ENCODE results near the gene CDK16. TPM values are rescaled to one million over a fixed set of nuclear protein-coding genes. Genes with fewer than 3 reads are reported as not detected.

Gene CDK16
- total RNA-seq, 2 experiments from 2014 or later = 49.9 to 51.3 TPM

DNA sequence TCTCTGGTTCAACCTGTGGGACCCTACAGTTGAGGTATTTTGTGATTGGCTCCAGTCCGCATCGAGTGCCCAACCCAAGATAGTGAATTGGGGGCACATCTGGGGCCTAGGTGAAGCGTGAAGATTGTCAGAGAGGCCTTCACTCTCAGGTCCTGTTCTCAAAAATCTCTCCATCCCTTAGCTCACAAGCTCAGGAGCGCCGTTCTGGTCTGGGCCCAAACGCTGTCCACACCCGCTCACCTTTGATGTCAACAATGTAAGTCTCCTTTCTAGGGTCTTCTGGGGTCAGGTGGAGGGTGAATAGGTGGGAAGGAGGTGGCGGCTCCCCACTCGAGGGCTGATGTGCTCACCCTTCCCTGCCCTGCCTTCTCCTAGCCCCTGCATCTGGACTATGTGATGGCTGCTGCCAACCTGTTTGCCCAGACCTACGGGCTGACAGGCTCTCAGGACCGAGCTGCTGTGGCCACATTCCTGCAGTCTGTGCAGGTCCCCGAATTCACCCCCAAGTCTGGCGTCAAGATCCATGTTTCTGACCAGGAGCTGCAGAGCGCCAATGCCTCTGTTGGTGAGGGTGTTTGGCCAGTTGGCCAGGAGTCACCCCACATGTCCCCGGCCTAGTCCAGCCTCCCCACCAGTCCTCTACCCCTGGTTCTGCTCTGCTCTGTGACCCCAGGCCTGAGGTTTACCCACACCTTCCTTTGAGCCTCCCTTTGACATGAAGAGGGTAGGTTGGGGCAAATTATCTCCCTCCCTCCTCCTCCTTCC lies 7.6 kb upstream of the CDK16 start:
- no peak overlapping the region for H3K4me3 Mint-ChIP-seq
- H3K36me3 Mint-ChIP-seq = peaks cover 13% of the 10 kb centered on the region
- H3K4me1 Mint-ChIP-seq = peaks cover 3% of the 10 kb centered on the region
- no peaks in the 10 kb centered on the region for H3K9me3 Mint-ChIP-seq
- peak overlapping the region; percentile 42 for H3K27ac Mint-ChIP-seq
- no peaks in the 10 kb centered on the region for H3K27me3 Mint-ChIP-seq
- no peak for DNase-seq

GRCh38 chrX:47212381-47213293 lies 5.8 kb upstream of the CDK16 start:
- Mint-ChIP-seq H3K9me3 (no peaks in the 10 kb centered on the region), H3K36me3 (peaks cover 23% of the 10 kb centered on the region), H3K4me1 (peaks cover 21% of the 10 kb centered on the region), H3K4me3 (no peak overlapping the region), H3K27me3 (no peaks in the 10 kb centered on the region), H3K27ac (peak overlapping the region; percentile 35)
- DNase-seq = no peak

- H3K36me3 Mint-ChIP-seq = peaks cover 28% of the 10 kb centered on the region
- DNase-seq = no peak
- H3K27me3 Mint-ChIP-seq = no peaks in the 10 kb centered on the region
- H3K4me3 Mint-ChIP-seq = no peak overlapping the region
- no peak overlapping the region for H3K27ac Mint-ChIP-seq
- H3K9me3 Mint-ChIP-seq = no peaks in the 10 kb centered on the region
- peaks cover 23% of the 10 kb centered on the region for H3K4me1 Mint-ChIP-seq
Measured at GRCh38 chrX:47214435-47215077, 3.9 kb upstream of the CDK16 start.

- H3K27me3 Mint-ChIP-seq = no peaks in the 10 kb centered on the region
- H3K4me3 Mint-ChIP-seq = no peak overlapping the region
- no peak for DNase-seq
- no peaks in the 10 kb centered on the region for H3K9me3 Mint-ChIP-seq
- peaks cover 37% of the 10 kb centered on the region for H3K36me3 Mint-ChIP-seq
- H3K27ac Mint-ChIP-seq = no peak overlapping the region
- peaks cover 30% of the 10 kb centered on the region for H3K4me1 Mint-ChIP-seq
Measured at GRCh38 chrX:47215291-47215900, 3.1 kb upstream of the CDK16 start.

- Mint-ChIP-seq H3K4me1 (peaks cover 36% of the 10 kb centered on the region), H3K9me3 (no peaks in the 10 kb centered on the region), H3K4me3 (peak overlapping the region; percentile 75), H3K27ac (peak overlapping the region; percentile 98), H3K27me3 (no peaks in the 10 kb centered on the region), H3K36me3 (peaks cover 40% of the 10 kb centered on the region)
- no peak for DNase-seq
Measured at GRCh38 chrX:47216393-47216925, 2.0 kb upstream of the CDK16 start.

DNA sequence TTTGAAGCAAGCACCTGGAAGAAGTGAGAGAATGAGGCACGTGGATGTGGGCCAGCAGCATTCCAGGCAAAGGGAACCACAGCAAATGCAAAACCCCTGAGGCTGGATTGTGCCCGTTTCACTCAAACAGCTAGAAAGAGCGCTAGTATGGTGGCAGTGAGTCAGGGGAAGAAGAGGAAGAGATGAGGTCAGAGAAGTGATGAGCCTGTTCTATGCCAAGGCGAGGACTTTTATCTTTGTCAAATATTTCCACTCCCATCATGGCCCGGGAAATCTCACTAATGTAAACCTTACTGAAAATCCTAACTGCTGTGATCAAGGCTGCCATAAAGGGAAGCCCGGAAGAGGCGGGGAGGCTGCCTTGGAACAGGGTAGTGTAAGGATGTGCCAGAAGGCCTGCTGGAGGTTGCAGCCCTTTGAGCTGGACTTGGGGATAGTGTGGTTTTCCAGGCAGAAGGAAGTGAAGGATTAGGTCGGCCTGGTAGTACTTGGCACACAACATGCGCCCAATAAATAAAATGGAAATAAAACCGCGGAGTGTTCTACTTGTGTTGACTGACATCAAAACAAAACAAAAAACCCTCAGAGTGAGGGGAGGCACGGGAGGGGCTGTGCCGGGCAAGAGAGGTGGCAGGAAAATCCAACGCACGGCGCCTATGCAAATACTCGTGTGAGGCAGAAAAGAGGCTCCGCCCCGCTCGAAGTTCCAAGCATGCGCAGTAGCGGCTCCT lies 1.2 kb upstream of the CDK16 start:
- peak overlapping the region; percentile 98 for H3K27ac Mint-ChIP-seq
- peak overlapping the region; percentile 75 for H3K4me3 Mint-ChIP-seq
- peaks cover 38% of the 10 kb centered on the region for H3K36me3 Mint-ChIP-seq
- H3K9me3 Mint-ChIP-seq = no peaks in the 10 kb centered on the region
- peaks cover 41% of the 10 kb centered on the region for H3K4me1 Mint-ChIP-seq
- no peak for DNase-seq
- no peaks in the 10 kb centered on the region for H3K27me3 Mint-ChIP-seq

DNA sequence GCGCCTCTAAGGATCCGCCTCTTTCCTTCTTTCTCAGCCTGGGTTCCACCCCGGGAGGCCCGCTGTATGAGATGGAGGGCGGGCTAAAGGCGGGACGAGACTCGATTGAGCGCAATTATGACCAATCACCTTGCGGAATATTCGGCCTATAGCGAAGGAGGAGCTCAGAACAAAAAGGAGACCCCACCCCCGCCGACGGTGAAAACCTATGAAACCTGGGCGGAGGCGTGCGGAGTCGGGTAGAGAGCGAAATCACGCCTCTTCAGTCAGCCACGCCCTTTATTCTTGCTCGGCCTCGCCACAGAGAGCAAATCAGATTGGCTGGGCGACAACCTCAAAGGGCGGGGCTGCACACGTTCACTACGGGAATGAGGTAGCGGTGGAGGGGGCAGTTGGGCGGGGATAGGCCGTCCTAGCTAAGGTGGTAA lies 615 bp upstream of the CDK16 start:
- DNase-seq = peak; percentile 91
- Mint-ChIP-seq H3K4me1 (peaks cover 41% of the 10 kb centered on the region), H3K9me3 (no peaks in the 10 kb centered on the region), H3K27me3 (no peaks in the 10 kb centered on the region), H3K27ac (peak overlapping the region; percentile 98), H3K36me3 (peaks cover 39% of the 10 kb centered on the region), H3K4me3 (peak overlapping the region; percentile 88)

- Mint-ChIP-seq H3K27ac (peak overlapping the region; percentile 91), H3K36me3 (peaks cover 36% of the 10 kb centered on the region), H3K4me3 (peak overlapping the region; percentile 94), H3K4me1 (peaks cover 41% of the 10 kb centered on the region), H3K27me3 (no peaks in the 10 kb centered on the region), H3K9me3 (no peaks in the 10 kb centered on the region)
- peak; percentile 56 for DNase-seq
Measured at GRCh38 chrX:47218920-47219815, 687 bp downstream of the CDK16 start.

- H3K27me3 Mint-ChIP-seq = no peaks in the 10 kb centered on the region
- no peak for DNase-seq
- H3K4me3 Mint-ChIP-seq = no peak overlapping the region
- H3K27ac Mint-ChIP-seq = no peak overlapping the region
- peaks cover 28% of the 10 kb centered on the region for H3K4me1 Mint-ChIP-seq
- no peaks in the 10 kb centered on the region for H3K9me3 Mint-ChIP-seq
- peaks cover 24% of the 10 kb centered on the region for H3K36me3 Mint-ChIP-seq
Measured at GRCh38 chrX:47221756-47222155, 3.3 kb downstream of the CDK16 start.

- H3K27ac Mint-ChIP-seq = no peak overlapping the region
- H3K27me3 Mint-ChIP-seq = no peaks in the 10 kb centered on the region
- no peak overlapping the region for H3K4me3 Mint-ChIP-seq
- DNase-seq = no peak
- H3K4me1 Mint-ChIP-seq = peaks cover 20% of the 10 kb centered on the region
- H3K9me3 Mint-ChIP-seq = no peaks in the 10 kb centered on the region
- H3K36me3 Mint-ChIP-seq = peaks cover 20% of the 10 kb centered on the region
Measured at GRCh38 chrX:47222751-47223350, 4.4 kb downstream of the CDK16 start.

DNA sequence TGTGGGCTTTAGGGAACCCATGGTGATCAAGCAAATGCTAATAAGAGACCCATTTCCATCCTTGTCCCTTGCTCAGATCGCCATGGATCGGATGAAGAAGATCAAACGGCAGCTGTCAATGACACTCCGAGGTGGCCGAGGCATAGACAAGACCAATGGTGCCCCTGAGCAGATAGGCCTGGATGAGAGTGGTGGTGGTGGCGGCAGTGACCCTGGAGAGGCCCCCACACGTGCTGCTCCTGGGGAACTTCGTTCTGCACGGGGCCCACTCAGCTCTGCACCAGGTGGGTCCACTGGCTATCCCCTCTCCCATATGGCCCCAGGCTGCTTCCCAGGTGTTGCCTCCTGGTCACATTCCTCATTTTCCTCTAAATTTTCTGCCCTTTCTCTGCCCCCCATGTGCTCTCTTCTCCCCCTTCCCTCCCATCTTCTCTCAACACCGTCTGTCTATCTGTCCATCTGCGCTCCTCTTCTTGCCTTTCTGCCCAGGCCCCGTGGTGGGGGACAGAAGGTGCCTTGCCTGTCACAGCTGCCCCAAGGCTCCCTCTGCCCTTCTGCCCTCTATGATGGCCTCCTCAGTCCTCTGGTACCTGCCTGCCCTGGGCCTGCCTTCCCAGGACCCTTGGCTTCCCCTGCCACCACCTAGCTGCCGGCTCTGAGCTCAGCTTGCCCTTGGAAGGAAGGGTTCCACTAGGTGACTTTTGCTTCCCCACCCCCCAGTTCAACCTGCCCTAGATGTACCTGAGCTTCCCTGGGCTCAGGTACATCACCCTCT lies 5.2 kb downstream of the CDK16 start:
- Mint-ChIP-seq H3K4me1 (peaks cover 20% of the 10 kb centered on the region), H3K4me3 (no peak overlapping the region), H3K36me3 (peaks cover 20% of the 10 kb centered on the region), H3K9me3 (no peaks in the 10 kb centered on the region), H3K27me3 (no peaks in the 10 kb centered on the region), H3K27ac (no peak overlapping the region)
- no peak for DNase-seq

GRCh38 chrX:47224266-47224895 lies 5.9 kb downstream of the CDK16 start:
- peaks cover 17% of the 10 kb centered on the region for H3K36me3 Mint-ChIP-seq
- peaks cover 18% of the 10 kb centered on the region for H3K4me1 Mint-ChIP-seq
- H3K27ac Mint-ChIP-seq = no peak overlapping the region
- H3K9me3 Mint-ChIP-seq = no peaks in the 10 kb centered on the region
- no peak for DNase-seq
- H3K4me3 Mint-ChIP-seq = no peak overlapping the region
- no peaks in the 10 kb centered on the region for H3K27me3 Mint-ChIP-seq

All from activated naive CD8-positive, alpha-beta T cell treated with anti-CD3 and anti-CD28 coated beads for 36 hours (primary cell).